OCI-LY3 (cell line): ENCODE data around the gene PALLD.

Source experiments
- CTCF ChIP-seq: fragments of 200-600, 300-600 bp; sonication (generic); IDR thresholded peaks from 2 replicates; pipeline ENCODE4 v1.5.1; 2014; ENCODE audit warnings: antibody characterized with exemption, low read length, low read depth
- EZH2phosphoT487 ChIP-seq: fragments of 200-600 bp; shearing (Covaris generic); IDR thresholded peaks from 2 replicates; pipeline ENCODE4 v1.6.1; 2018; ENCODE audit warnings: antibody characterized with exemption, mixed run types, low read depth

- no peak for TF ChIP-seq CTCF
- no peak for TF ChIP-seq EZH2phosphoT487
Measured at GRCh38 chr4:168736860-168737805, 240.3 kb downstream of the PALLD start.
